SH-SY5Y (cell line): Measurements from ENCODE around the gene MYO1E.

Experiments
- GATA2 ChIP-seq: IDR thresholded peaks from 2 replicates; pipeline ENCODE4 v1.6.1; 2011; ENCODE audit warnings: mild to moderate bottlenecking, low read depth, low read length
- GATA3 ChIP-seq: IDR thresholded peaks from 2 replicates; pipeline ENCODE4 v1.6.1; 2011; ENCODE audit warnings: low read depth, mild to moderate bottlenecking, low read length, moderate library complexity

- no peak for TF ChIP-seq GATA3
- TF ChIP-seq GATA2 = no peak
Observed at GRCh38 chr15:59150185-59150584, 222.5 kb downstream of the MYO1E start.
